ENCODE data around the gene KIF1C.

The KIF1C gene

DNA sequence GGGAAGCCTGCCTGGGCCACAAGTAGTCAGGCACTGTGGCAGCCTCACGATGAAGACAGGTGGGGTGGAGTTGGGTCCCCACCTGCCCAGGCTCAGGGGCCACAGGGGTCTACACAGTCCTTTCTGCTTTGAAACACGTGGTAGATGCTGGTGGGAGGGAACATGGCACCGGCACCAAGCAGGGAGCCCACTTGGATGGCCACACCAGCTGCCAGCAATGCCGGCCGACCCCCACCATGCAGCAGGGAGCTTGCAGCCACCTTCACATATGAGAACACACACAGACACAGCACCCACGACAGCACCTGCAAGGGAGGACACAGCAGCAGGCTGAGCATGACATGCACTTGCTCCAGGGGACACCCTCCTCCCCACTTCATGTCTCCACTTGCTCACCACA lies 35.1 kb downstream of the KIF1C start:
- TF ChIP-seq, protein P1, sequence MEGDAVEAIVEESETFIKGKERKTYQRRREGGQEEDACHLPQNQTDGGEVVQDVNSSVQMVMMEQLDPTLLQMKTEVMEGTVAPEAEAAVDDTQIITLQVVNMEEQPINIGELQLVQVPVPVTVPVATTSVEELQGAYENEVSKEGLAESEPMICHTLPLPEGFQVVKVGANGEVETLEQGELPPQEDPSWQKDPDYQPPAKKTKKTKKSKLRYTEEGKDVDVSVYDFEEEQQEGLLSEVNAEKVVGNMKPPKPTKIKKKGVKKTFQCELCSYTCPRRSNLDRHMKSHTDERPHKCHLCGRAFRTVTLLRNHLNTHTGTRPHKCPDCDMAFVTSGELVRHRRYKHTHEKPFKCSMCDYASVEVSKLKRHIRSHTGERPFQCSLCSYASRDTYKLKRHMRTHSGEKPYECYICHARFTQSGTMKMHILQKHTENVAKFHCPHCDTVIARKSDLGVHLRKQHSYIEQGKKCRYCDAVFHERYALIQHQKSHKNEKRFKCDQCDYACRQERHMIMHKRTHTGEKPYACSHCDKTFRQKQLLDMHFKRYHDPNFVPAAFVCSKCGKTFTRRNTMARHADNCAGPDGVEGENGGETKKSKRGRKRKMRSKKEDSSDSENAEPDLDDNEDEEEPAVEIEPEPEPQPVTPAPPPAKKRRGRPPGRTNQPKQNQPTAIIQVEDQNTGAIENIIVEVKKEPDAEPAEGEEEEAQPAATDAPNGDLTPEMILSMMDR (conservative IDR thresholded peaks at IDR 0.05; ENCODE audit: low read length), result no peak
- no peak overlapping the region for H3K4me3 ChIP-seq (ENCODE audit: low read length)
- no peak for DNase-seq (ENCODE audit: low read depth)

DNA sequence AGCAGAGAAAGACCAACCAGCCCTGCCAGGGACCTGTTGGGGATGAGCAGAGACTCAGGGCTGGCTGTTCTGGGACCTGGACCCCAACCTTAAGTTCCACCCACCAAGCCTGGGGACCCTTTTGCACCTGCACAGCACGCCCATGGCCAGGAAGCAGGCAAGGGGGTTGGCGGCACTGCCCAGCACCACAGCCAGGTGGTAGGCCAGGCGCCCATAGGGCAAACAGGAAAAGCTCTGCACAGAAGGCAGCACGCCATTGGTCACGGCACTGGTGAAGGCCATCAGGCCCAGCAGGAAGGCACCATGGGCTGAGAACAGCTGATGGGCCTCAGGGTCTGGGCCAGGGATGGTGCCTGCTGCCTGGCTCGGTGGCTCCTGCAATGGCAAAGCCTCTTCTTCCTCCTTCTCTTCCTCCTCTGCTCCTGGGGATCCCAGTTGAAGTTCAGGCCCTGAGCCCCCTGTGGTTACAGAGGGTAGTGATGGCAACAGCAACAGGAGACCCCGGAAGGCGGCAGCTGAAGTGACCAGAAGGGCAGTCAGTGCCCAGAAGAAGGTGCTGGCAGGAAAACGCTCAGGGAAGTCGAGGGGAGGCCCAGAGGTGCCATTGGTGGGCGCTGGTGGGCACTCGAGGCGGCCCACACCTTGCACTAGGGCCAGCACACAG lies 35.7 kb downstream of the KIF1C start:
- no peak overlapping the region for H3K4me3 ChIP-seq (ENCODE audit: low read length)
- TF ChIP-seq, protein P1 (conservative IDR thresholded peaks at IDR 0.05; ENCODE audit: low read length), result no peak
- DNase-seq (ENCODE audit: low read depth), result no peak

DNA sequence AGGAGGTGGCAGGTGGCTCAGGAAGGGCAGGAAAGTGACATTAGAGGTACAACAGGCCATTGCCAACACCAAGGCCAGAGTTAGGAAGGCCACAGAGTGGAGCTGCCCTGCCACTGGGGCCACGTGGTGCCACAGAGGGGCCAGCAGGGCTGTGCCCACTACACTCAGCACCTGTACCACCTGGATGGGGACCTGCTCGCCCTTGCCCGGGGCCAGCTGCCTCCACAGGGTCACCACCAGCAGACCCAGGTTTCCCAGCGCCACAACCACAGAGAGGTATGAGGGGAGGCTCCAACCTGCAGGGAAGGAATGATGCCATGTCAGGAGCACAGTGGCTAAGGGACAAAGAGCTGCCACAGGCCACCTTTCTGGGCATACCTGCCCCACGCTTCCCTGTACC lies 36.3 kb downstream of the KIF1C start:
- no peak overlapping the region for H3K4me3 ChIP-seq (ENCODE audit: low read length)

DNA sequence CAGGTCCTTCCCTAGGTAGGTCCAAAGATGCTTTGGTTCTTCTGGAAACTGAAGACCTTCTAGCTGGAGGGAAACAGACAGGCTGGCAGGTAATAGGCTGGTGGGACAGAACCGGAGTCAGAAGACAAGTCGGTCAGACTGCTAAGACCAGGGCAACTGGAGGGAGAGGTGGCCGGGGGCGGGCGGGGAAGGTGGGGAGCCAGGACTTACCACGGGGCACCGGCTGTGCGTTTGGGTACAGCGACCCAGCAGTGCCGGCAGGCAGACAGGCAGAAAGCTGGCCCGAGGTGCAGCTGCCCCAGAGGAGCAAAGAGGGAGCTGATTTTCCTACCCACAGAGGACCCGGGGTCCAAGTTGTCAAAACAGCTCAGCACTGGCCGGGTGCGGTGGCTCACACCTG lies 36.9 kb downstream of the KIF1C start:
- no peak for DNase-seq (ENCODE audit: low read depth)
- TF ChIP-seq, protein P1 (conservative IDR thresholded peaks at IDR 0.05; ENCODE audit: low read length), result no peak
- H3K4me3 ChIP-seq (ENCODE audit: low read length), result no peak overlapping the region

More for the DNA sequence above, 36.3 kb downstream of the KIF1C start:
- no peak for DNase-seq (ENCODE audit: low read depth)
- TF ChIP-seq, protein P1 (conservative IDR thresholded peaks at IDR 0.05; ENCODE audit: low read length), result no peak

DNA sequence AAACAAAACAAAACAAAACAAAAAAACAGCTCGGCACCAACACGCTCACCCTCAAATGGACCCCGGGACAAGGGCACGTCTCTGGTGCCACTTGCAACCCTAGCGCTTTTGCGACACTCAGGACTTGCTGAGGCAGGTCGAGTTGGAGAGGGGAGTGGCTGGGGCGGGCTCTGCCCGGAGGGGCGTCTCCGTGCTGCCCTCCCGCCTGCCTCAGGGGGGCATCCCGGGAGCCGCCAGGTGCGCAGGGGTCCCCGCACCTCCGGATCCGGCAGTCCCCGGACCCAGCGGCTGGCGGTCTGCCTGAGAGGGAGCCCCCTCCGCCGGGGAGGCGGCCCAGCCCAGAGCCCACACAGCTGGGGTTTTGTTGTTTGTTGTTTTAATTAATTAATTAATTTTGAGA lies 37.6 kb downstream of the KIF1C start, which contains the start of gene SLC52A1:
Gene SLC52A1 (minus strand): TSS at position 112 of the 400 bp plus-strand sequence. CDS start 820 bp downstream, outside the sequence.
- TF ChIP-seq, protein P1 (conservative IDR thresholded peaks at IDR 0.05; ENCODE audit: low read length), result no peak
- H3K4me3 ChIP-seq (ENCODE audit: low read length), result peak within 1 kb of the TSS; percentile 52

DNA sequence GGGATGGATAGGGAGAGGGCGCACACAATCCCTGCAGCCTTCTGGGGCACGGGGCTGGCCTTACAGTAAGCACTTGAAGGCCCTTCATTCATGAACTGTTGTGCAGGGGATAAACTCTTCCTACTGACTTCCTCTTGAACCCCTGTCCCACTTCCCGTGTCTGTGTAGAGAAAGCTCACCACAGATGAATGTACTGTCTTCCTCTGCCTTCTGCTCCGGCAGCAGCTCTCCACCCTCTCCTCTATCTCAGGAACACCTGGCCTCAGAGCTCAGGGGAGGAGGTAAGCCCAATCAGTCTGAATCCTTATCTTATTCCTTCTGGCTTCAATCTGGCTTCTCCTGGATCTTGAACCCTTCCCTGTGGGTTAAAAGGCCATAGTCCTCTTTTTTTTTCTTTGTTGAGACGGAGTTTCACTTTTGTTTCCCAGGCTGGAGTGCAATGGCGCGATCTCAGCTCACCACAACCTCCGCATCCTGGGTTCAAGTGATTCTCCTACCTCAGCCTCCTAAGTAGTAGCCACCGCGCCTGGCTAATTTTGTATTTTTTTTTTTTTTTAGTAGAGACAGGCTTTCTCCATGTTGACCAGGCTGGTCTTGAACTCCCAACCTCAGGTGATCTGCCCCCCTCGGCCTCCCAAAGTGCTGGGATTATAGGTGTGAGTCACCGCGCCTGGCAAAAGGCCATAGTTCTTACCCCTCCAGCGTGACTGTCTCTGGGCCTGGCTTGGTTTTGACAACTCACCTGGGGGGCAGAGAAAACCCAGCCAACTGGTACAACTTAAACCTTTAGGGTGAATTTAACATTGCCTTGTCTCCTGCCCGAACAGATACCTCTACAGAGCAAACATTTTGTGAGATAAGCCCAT lies 44.6 kb downstream of the KIF1C start:
- no peak for DNase-seq (ENCODE audit: low read depth)
- TF ChIP-seq, protein P1 (conservative IDR thresholded peaks at IDR 0.05; ENCODE audit: low read length), result no peak
- H3K4me3 ChIP-seq (ENCODE audit: low read length), result no peak overlapping the region

More for the DNA sequence above, 37.6 kb downstream of the KIF1C start, which contains the start of gene SLC52A1:
- DNase-seq (ENCODE audit: low read depth), result no peak
